GM08714 (cell line): ENCODE measurements around the gene SORBS2.

Source experiments
- H3K4me3 ChIP-seq: fragments of 200-500 bp; sonication (Bioruptor generic); 2 replicates; pipeline ENCODE4 v1.5.1; 2014; ENCODE audit warnings: mild to moderate bottlenecking, low read length, inconsistent platforms
- ZNF274 ChIP-seq: IDR thresholded peaks from 2 replicates; pipeline ENCODE4 v1.6.1; 2012; ENCODE audit warnings: mild to moderate bottlenecking, low read depth, low read length

SORBS2 gene

GRCh38 chr4:185599553-185600243 is 212.3 kb downstream of the SORBS2 start:
- TF ChIP-seq ZNF274 = no peak
- H3K4me3 ChIP-seq = no peak overlapping the region

GRCh38 chr4:185598846-185599552 is 213.0 kb downstream of the SORBS2 start:
- H3K4me3 ChIP-seq = no peak overlapping the region
- TF ChIP-seq ZNF274 = no peak

- H3K4me3 ChIP-seq = no peak overlapping the region
- TF ChIP-seq ZNF274 = no peak
Measured at GRCh38 chr4:185597532-185598188, 214.3 kb downstream of the SORBS2 start.

GRCh38 chr4:185592845-185593488 is 219.0 kb downstream of the SORBS2 start:
- no peak for TF ChIP-seq ZNF274
- H3K4me3 ChIP-seq = no peak overlapping the region

- TF ChIP-seq ZNF274 = no peak
- H3K4me3 ChIP-seq = no peak overlapping the region
Measured at GRCh38 chr4:185592438-185592837, 219.6 kb downstream of the SORBS2 start.

GRCh38 chr4:185591679-185592141 is 220.3 kb downstream of the SORBS2 start:
- H3K4me3 ChIP-seq = no peak overlapping the region
- no peak for TF ChIP-seq ZNF274

GRCh38 chr4:185590982-185591381 is 221.0 kb downstream of the SORBS2 start:
- TF ChIP-seq ZNF274 = no peak
- no peak overlapping the region for H3K4me3 ChIP-seq

- no peak overlapping the region for H3K4me3 ChIP-seq
- TF ChIP-seq ZNF274 = no peak
Measured at GRCh38 chr4:185589067-185589836, 222.7 kb downstream of the SORBS2 start.

- peak overlapping the region; percentile 9; the same call in 1 of the 2 replicates for H3K4me3 ChIP-seq
- no peak for TF ChIP-seq ZNF274
Measured at GRCh38 chr4:185587427-185588161, 224.4 kb downstream of the SORBS2 start.

GRCh38 chr4:185587030-185587426 is 225.0 kb downstream of the SORBS2 start:
- TF ChIP-seq ZNF274 = no peak
- H3K4me3 ChIP-seq = no peak overlapping the region; the same call in 1 of the 2 replicates

GRCh38 chr4:185585211-185585610 is 226.8 kb downstream of the SORBS2 start:
- no peak for TF ChIP-seq ZNF274

GRCh38 chr4:185583813-185584212 is 228.2 kb downstream of the SORBS2 start:
- H3K4me3 ChIP-seq = no peak overlapping the region
- TF ChIP-seq ZNF274 = no peak

More at GRCh38 chr4:185585211-185585610, 226.8 kb downstream of the SORBS2 start:
- no peak overlapping the region for H3K4me3 ChIP-seq
